ENCODE data around the gene TSPAN3.

TSPAN3 gene

GRCh38 chr15:77035999-77036471 lies 34.9 kb downstream of the TSPAN3 start:
- Histone ChIP-seq H3K9me3 (ENCODE audit: control insufficient read depth in 1 of 2, low read length in 2 of 2) (no peaks in the 10 kb centered on the region), H3K36me3 (ENCODE audit: control insufficient read depth in 1 of 2, insufficient read depth in 2 of 2, low read length in 2 of 2) (peaks cover 12 to 23% of the 10 kb centered on the region in 2 donors), H3K4me1 (ENCODE audit: control insufficient read depth in 1 of 2, insufficient read depth in 2 of 2, low read length in 2 of 2) (peaks cover 0 to 5% of the 10 kb centered on the region in 2 donors), H3K27me3 (ENCODE audit: control insufficient read depth in 1 of 2, insufficient read depth in 2 of 2, low read length in 2 of 2) (no peaks in the 10 kb centered on the region), H3K4me3 (ENCODE audit: low read depth in 1 of 2, low read length in 2 of 2) (no peak overlapping the region), H3K9ac (ENCODE audit: low read depth in 1 of 2, low read length in 2 of 2) (no peak overlapping the region), H3K27ac (ENCODE audit: low read depth, low read length) (no peak overlapping the region)

DNA sequence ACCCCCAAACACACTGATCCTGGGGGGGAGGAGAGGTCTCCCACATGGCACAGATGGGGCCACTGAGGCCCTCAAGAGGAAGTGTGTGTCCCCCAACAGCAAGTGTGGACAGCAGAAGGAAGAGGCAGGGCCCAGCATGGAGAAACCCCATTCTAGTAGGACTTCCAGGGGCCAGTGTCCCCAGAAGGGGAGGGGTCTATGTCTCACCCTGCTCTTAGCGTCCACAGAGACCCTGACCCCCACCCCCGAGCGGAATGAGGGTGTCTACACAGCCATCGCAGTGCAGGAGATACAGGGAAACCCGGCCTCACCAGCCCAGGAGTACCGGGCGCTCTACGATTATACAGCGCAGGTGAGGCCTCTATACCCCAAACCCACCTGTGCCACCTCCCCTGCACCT lies 35.3 kb downstream of the TSPAN3 start:
- H3K9me3 ChIP-seq (ENCODE audit: control insufficient read depth in 1 of 2, low read length in 2 of 2), result no peaks in the 10 kb centered on the region

DNA sequence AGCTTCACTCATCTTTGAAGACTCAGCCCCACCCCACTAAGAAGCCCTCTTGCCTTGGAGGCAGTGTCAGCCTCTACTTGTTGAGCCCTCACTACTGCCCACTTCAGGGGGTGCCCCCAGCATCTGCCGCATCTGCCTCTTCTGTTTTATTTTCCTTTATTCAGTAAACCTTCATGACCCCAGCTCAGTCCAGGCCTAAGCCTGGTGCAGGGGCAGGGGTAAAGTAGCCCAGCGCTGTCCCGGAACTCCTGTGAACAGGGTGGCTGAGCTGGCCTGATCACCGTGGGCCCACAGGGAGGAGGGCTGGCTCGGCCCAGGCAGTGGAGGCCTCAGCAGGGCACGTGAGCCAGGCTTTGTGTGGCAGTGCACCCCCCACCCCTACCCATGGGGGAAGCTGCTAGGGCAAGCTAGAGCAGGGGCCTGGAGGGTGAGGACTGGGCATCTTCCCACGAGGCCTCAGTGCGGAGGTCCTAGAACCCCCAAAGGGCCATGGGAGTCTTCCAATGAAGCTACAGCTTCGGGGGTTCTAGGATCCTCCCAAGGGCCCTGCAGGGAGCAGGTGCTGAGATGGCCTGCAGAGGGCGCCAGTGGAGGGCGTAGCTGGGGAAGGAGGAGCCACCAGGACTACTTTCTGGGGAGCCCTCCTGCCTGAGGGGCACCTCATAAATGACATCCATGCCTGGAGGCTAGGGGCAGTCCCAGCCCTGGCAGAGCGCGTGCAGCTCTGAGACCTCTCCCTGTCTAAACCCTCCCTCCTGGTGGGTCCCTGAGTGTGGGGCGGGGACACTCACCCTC lies 36.0 kb downstream of the TSPAN3 start:
- H3K27me3 ChIP-seq (ENCODE audit: control insufficient read depth in 1 of 2, insufficient read depth in 2 of 2, low read length in 2 of 2), result no peaks in the 10 kb centered on the region
- no peak overlapping the region for H3K4me3 ChIP-seq (ENCODE audit: low read depth in 1 of 2, low read length in 2 of 2)
- H3K9ac ChIP-seq (ENCODE audit: low read depth in 1 of 2, low read length in 2 of 2), result no peak overlapping the region
- peaks cover 12 to 23% of the 10 kb centered on the region in 2 donors for H3K36me3 ChIP-seq (ENCODE audit: control insufficient read depth in 1 of 2, insufficient read depth in 2 of 2, low read length in 2 of 2)
- no peaks in the 10 kb centered on the region for H3K9me3 ChIP-seq (ENCODE audit: control insufficient read depth in 1 of 2, low read length in 2 of 2)
- H3K4me1 ChIP-seq (ENCODE audit: control insufficient read depth in 1 of 2, insufficient read depth in 2 of 2, low read length in 2 of 2), result peaks cover 0 to 12% of the 10 kb centered on the region in 2 donors
- no peak overlapping the region for H3K27ac ChIP-seq (ENCODE audit: low read depth, low read length)

More for the DNA sequence above, 35.3 kb downstream of the TSPAN3 start:
- Histone ChIP-seq H3K27ac (ENCODE audit: low read depth, low read length) (no peak overlapping the region), H3K9ac (ENCODE audit: low read depth in 1 of 2, low read length in 2 of 2) (no peak overlapping the region), H3K36me3 (ENCODE audit: control insufficient read depth in 1 of 2, insufficient read depth in 2 of 2, low read length in 2 of 2) (peaks cover 12 to 23% of the 10 kb centered on the region in 2 donors), H3K27me3 (ENCODE audit: control insufficient read depth in 1 of 2, insufficient read depth in 2 of 2, low read length in 2 of 2) (no peaks in the 10 kb centered on the region), H3K4me3 (ENCODE audit: low read depth in 1 of 2, low read length in 2 of 2) (no peak overlapping the region), H3K4me1 (ENCODE audit: control insufficient read depth in 1 of 2, insufficient read depth in 2 of 2, low read length in 2 of 2) (peaks cover 0 to 5% of the 10 kb centered on the region in 2 donors)

- H3K27me3 ChIP-seq (ENCODE audit: control insufficient read depth in 1 of 2, insufficient read depth in 2 of 2, low read length in 2 of 2), result no peaks in the 10 kb centered on the region
- no peaks in the 10 kb centered on the region for H3K9me3 ChIP-seq (ENCODE audit: control insufficient read depth in 1 of 2, low read length in 2 of 2)
- H3K9ac ChIP-seq (ENCODE audit: low read depth in 1 of 2, low read length in 2 of 2), result no peak overlapping the region
- H3K27ac ChIP-seq (ENCODE audit: low read depth, low read length), result no peak overlapping the region
- H3K4me1 ChIP-seq (ENCODE audit: control insufficient read depth in 1 of 2, insufficient read depth in 2 of 2, low read length in 2 of 2), result peaks cover 3 to 21% of the 10 kb centered on the region in 2 donors
- no peak overlapping the region for H3K4me3 ChIP-seq (ENCODE audit: low read depth in 1 of 2, low read length in 2 of 2)
- peaks cover 12 to 23% of the 10 kb centered on the region in 2 donors for H3K36me3 ChIP-seq (ENCODE audit: control insufficient read depth in 1 of 2, insufficient read depth in 2 of 2, low read length in 2 of 2)
These were observed 36.9 kb downstream of the TSPAN3 start for GRCh38 chr15:77033729-77034671.

GRCh38 chr15:77033417-77033728 lies 37.5 kb downstream of the TSPAN3 start:
- Histone ChIP-seq H3K27me3 (ENCODE audit: control insufficient read depth in 1 of 2, insufficient read depth in 2 of 2, low read length in 2 of 2) (no peaks in the 10 kb centered on the region), H3K4me3 (ENCODE audit: low read depth in 1 of 2, low read length in 2 of 2) (no peak overlapping the region), H3K27ac (ENCODE audit: low read depth, low read length) (no peak overlapping the region), H3K9ac (ENCODE audit: low read depth in 1 of 2, low read length in 2 of 2) (no peak overlapping the region), H3K9me3 (ENCODE audit: control insufficient read depth in 1 of 2, low read length in 2 of 2) (no peaks in the 10 kb centered on the region), H3K36me3 (ENCODE audit: control insufficient read depth in 1 of 2, insufficient read depth in 2 of 2, low read length in 2 of 2) (peaks cover 12 to 23% of the 10 kb centered on the region in 2 donors), H3K4me1 (ENCODE audit: control insufficient read depth in 1 of 2, insufficient read depth in 2 of 2, low read length in 2 of 2) (peaks cover 3 to 22% of the 10 kb centered on the region in 2 donors)

DNA sequence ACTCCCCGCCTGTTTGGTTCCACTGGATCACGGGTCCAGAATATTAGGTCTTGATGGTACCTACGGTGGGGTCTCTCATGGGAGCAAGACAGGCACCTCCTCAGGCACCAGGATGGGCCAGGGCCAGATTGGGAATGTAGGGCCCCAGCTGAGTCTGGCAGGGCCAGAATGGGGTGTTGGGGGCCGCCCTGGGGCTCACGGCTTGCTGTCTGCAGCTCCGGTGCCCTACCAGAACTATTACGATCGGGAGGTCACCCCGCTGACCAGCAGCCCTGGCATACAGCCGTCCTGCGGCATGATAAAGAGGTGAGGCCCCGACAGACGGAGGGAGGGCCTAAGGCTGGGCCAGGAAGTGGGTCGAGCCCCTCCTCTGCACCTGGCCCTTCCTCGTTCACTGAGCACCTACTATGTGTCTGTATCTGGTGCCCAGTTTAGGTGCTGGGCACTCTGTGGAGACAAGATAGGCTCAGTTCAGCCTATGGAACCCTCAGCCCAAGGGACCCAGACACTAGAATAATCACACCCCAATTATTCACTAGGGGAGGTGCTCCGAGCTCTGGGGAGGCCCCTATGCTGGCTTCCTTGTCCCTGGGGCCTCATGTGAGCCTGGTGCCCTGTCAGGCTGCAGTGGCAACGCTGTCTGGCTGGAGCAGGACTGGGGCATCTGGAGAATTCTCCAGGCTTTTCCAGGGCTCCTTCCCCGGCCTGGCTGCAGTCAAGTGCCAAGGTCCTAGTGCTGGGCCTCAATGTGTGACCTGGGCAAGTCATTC lies 38.1 kb downstream of the TSPAN3 start:
- Histone ChIP-seq H3K9me3 (ENCODE audit: control insufficient read depth in 1 of 2, low read length in 2 of 2) (no peaks in the 10 kb centered on the region), H3K4me3 (ENCODE audit: low read depth in 1 of 2, low read length in 2 of 2) (no peak overlapping the region), H3K4me1 (ENCODE audit: control insufficient read depth in 1 of 2, insufficient read depth in 2 of 2, low read length in 2 of 2) (peaks cover 3 to 27% of the 10 kb centered on the region in 2 donors), H3K27me3 (ENCODE audit: control insufficient read depth in 1 of 2, insufficient read depth in 2 of 2, low read length in 2 of 2) (no peaks in the 10 kb centered on the region), H3K9ac (ENCODE audit: low read depth in 1 of 2, low read length in 2 of 2) (no peak overlapping the region), H3K36me3 (ENCODE audit: control insufficient read depth in 1 of 2, insufficient read depth in 2 of 2, low read length in 2 of 2) (peaks cover 12 to 23% of the 10 kb centered on the region in 2 donors), H3K27ac (ENCODE audit: low read depth, low read length) (no peak overlapping the region)

- Histone ChIP-seq H3K36me3 (ENCODE audit: control insufficient read depth in 1 of 2, insufficient read depth in 2 of 2, low read length in 2 of 2) (peaks cover 10 to 16% of the 10 kb centered on the region in 2 donors), H3K27ac (ENCODE audit: low read depth, low read length) (no peak overlapping the region), H3K9me3 (ENCODE audit: control insufficient read depth in 1 of 2, low read length in 2 of 2) (no peaks in the 10 kb centered on the region), H3K9ac (ENCODE audit: low read depth in 1 of 2, low read length in 2 of 2) (no peak overlapping the region), H3K4me3 (ENCODE audit: low read depth in 1 of 2, low read length in 2 of 2) (no peak overlapping the region), H3K4me1 (ENCODE audit: control insufficient read depth in 1 of 2, insufficient read depth in 2 of 2, low read length in 2 of 2) (peaks cover 3 to 27% of the 10 kb centered on the region in 2 donors), H3K27me3 (ENCODE audit: control insufficient read depth in 1 of 2, insufficient read depth in 2 of 2, low read length in 2 of 2) (no peaks in the 10 kb centered on the region)
These were observed 38.8 kb downstream of the TSPAN3 start for GRCh38 chr15:77032052-77032646.

DNA sequence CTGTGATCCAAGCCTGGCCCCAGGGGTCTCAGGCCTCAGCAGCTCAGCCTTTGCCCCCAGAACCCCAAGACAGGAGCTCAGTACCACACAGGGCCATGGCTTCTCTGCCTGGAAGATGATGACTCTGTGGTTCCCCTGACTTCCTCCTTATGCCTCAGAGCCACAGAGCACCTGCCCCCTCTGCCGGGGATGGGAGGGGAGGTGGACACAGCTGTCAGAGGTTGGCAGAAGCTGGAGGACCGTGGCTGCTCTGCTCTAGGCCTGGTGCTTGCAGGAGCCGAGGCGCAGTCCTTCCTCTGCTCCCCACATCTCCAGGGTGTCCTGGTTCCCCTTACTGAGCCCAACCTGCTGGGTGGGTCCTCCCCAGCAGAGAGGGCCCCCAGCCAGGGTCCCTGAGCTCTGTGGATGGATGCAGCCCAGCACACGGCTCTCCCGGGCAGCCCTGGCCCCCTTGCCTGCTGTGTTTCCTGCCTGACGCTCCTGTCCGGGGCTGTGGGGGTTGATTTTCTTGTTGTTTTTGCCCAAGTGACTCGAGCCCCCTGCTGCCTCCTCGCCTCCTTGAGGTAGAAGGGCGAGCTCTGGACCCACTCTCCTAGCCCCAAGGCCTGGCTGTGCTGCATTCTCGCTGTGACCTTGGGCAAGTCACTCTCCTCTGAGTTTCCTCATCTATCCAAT lies 39.4 kb downstream of the TSPAN3 start:
- Histone ChIP-seq H3K4me3 (ENCODE audit: low read depth in 1 of 2, low read length in 2 of 2) (no peak overlapping the region), H3K27me3 (ENCODE audit: control insufficient read depth in 1 of 2, insufficient read depth in 2 of 2, low read length in 2 of 2) (no peaks in the 10 kb centered on the region), H3K9me3 (ENCODE audit: control insufficient read depth in 1 of 2, low read length in 2 of 2) (no peaks in the 10 kb centered on the region), H3K4me1 (ENCODE audit: control insufficient read depth in 1 of 2, insufficient read depth in 2 of 2, low read length in 2 of 2) (peaks cover 3 to 27% of the 10 kb centered on the region in 2 donors), H3K27ac (ENCODE audit: low read depth, low read length) (no peak overlapping the region), H3K9ac (ENCODE audit: low read depth in 1 of 2, low read length in 2 of 2) (no peak overlapping the region), H3K36me3 (ENCODE audit: control insufficient read depth in 1 of 2, insufficient read depth in 2 of 2, low read length in 2 of 2) (peaks cover 5 to 10% of the 10 kb centered on the region in 2 donors)

- H3K27me3 ChIP-seq (ENCODE audit: control insufficient read depth in 1 of 2, insufficient read depth in 2 of 2, low read length in 2 of 2), result no peaks in the 10 kb centered on the region
- no peak overlapping the region for H3K27ac ChIP-seq (ENCODE audit: low read depth, low read length)
- H3K9ac ChIP-seq (ENCODE audit: low read depth in 1 of 2, low read length in 2 of 2), result no peak overlapping the region
- peaks cover 0 to 4% of the 10 kb centered on the region in 2 donors for H3K36me3 ChIP-seq (ENCODE audit: control insufficient read depth in 1 of 2, insufficient read depth in 2 of 2, low read length in 2 of 2)
- no peak overlapping the region for H3K4me3 ChIP-seq (ENCODE audit: low read depth in 1 of 2, low read length in 2 of 2)
- H3K4me1 ChIP-seq (ENCODE audit: control insufficient read depth in 1 of 2, insufficient read depth in 2 of 2, low read length in 2 of 2), result peaks cover 3 to 27% of the 10 kb centered on the region in 2 donors
- no peaks in the 10 kb centered on the region for H3K9me3 ChIP-seq (ENCODE audit: control insufficient read depth in 1 of 2, low read length in 2 of 2)
These were observed 40.0 kb downstream of the TSPAN3 start for GRCh38 chr15:77030928-77031375.

Measured in duodenal mucosa (tissue), 2 donors.